ENCODE data around the gene RNLS.

The RNLS gene

GRCh38 chr10:88582806-88583583, at the start of gene RNLS:
TSS of gene RNLS (minus strand) at chr10:88583318.
- peak; percentile 60 to 84 (median 72) for DNase-seq

- no peak for DNase-seq
Observed at GRCh38 chr10:88624840-88625239, 41.7 kb upstream of the RNLS start.

GRCh38 chr10:88623835-88624234, 40.7 kb upstream of the RNLS start:
- DNase-seq = no peak

- no peak for DNase-seq
Observed at GRCh38 chr10:88620441-88620840, 37.3 kb upstream of the RNLS start.

GRCh38 chr10:88618496-88618895, 35.4 kb upstream of the RNLS start:
- DNase-seq = no peak

- no peak for DNase-seq
Observed at GRCh38 chr10:88617772-88618300, 34.7 kb upstream of the RNLS start.

GRCh38 chr10:88616250-88616977, 33.3 kb upstream of the RNLS start:
- no peak for DNase-seq

- no peak for DNase-seq
Observed at GRCh38 chr10:88608780-88609179, 25.7 kb upstream of the RNLS start.

GRCh38 chr10:88608052-88608732, 25.1 kb upstream of the RNLS start:
- no peak for DNase-seq

GRCh38 chr10:88598055-88598454, 14.9 kb upstream of the RNLS start:
- peak; percentile 69 to 91 (median 87) for DNase-seq

- no peak for DNase-seq
Observed at GRCh38 chr10:88594482-88594881, 11.4 kb upstream of the RNLS start.

GRCh38 chr10:88592906-88593305, 9.8 kb upstream of the RNLS start:
- DNase-seq = peak; percentile 34 to 54 (median 51)

- DNase-seq = no peak
Observed at GRCh38 chr10:88592381-88592780, 9.3 kb upstream of the RNLS start.

- DNase-seq = no peak
Observed at GRCh38 chr10:88586462-88586861, 3.3 kb upstream of the RNLS start, which contains the start of gene LIPJ. TSS of gene LIPJ (plus strand) at chr10:88586762. CDS start at chr10:88590688, 3,926 bp downstream.

GRCh38 chr10:88583584-88583957, 453 bp upstream of the RNLS start:
- no peak for DNase-seq

GRCh38 chr10:88582411-88582805, 710 bp downstream of the RNLS start:
- DNase-seq = peak in 1 of 3 donors; percentile 8

- peak; percentile 28 to 67 (median 62) for DNase-seq
Observed at GRCh38 chr10:88565072-88565471, 18.0 kb downstream of the RNLS start.

- DNase-seq = no peak
Observed at GRCh38 chr10:88562152-88562551, 21.0 kb downstream of the RNLS start.

GRCh38 chr10:88557658-88558057, 25.5 kb downstream of the RNLS start:
- DNase-seq = peak in 1 of 3 donors; percentile 35

- DNase-seq = no peak
Observed at GRCh38 chr10:88557256-88557655, 25.9 kb downstream of the RNLS start.

GRCh38 chr10:88555190-88555908, 27.8 kb downstream of the RNLS start:
- peak; percentile 57 to 74 (median 68) for DNase-seq

GRCh38 chr10:88553116-88553752, 29.9 kb downstream of the RNLS start:
- peak; percentile 66 to 80 (median 78) for DNase-seq
